ENCODE data around the gene SOCS4. TPM values are rescaled to one million over a fixed set of nuclear protein-coding genes. Genes with fewer than 3 reads are reported as not detected.

Gene SOCS4
- total RNA-seq, 2 donors from 2014 or later, result 15.9 to 23.7 TPM

GRCh38 chr14:55045087-55045486, 18.1 kb downstream of the SOCS4 start:
- H3K4me3 ChIP-seq, result no peak overlapping the region
- H3K27ac ChIP-seq, result no peak overlapping the region
- TF ChIP-seq, protein P1, sequence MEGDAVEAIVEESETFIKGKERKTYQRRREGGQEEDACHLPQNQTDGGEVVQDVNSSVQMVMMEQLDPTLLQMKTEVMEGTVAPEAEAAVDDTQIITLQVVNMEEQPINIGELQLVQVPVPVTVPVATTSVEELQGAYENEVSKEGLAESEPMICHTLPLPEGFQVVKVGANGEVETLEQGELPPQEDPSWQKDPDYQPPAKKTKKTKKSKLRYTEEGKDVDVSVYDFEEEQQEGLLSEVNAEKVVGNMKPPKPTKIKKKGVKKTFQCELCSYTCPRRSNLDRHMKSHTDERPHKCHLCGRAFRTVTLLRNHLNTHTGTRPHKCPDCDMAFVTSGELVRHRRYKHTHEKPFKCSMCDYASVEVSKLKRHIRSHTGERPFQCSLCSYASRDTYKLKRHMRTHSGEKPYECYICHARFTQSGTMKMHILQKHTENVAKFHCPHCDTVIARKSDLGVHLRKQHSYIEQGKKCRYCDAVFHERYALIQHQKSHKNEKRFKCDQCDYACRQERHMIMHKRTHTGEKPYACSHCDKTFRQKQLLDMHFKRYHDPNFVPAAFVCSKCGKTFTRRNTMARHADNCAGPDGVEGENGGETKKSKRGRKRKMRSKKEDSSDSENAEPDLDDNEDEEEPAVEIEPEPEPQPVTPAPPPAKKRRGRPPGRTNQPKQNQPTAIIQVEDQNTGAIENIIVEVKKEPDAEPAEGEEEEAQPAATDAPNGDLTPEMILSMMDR (IDR thresholded peaks at IDR 0.05), result no peak
- H3K4me1 ChIP-seq, result no peaks in the 10 kb centered on the region
- H3K36me3 ChIP-seq, result no peaks in the 10 kb centered on the region
- no peak overlapping the region for H3K9ac ChIP-seq (ENCODE audit: low read depth in 2 of 2, low read length in 2 of 2)
- no peaks in the 10 kb centered on the region for H3K9me3 ChIP-seq
- DNase-seq, result no peak
- no peaks in the 10 kb centered on the region for H3K27me3 ChIP-seq
- intact Hi-C loops (cut with DNase I), result no loop called here

DNA sequence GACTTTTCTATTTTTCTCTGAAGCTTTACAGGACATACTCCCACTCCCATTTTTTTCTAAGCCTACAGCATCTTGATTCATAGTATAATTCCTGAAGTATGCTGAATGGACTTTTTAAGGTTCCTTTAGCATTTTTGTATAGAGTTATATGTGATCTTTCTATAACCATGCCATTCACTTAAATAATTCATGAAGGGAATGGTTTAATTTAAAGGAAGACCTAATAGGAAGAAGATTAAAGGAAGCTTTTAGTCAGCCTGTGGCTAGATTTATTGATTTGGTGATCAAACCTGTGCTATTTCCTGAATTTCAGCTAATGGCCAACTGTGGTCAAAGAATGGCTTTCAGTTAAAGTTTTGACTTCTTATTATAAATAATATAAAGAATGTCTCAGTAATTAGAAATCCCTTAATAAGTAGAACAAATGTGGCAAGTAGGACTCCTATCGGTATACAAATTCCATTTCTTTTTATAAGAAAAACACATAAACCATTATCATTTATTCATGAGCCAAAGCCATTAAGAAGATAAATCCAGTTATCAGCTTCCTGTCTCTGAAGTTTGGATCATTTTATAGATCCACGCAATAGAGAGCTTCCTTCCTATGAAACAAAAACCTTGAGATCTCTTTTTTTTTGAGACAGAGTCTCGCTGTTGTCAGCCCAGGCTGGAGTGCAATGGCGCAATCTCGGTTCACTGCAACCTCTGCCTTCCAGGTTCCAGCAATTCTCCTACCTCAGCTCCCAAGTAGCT, 20.4 kb downstream of the SOCS4 start:
- Histone ChIP-seq H3K27me3 (no peaks in the 10 kb centered on the region), H3K4me1 (peaks cover under 1% of the 10 kb centered on the region), H3K27ac (no peak overlapping the region), H3K36me3 (no peaks in the 10 kb centered on the region), H3K4me3 (no peak overlapping the region), H3K9ac (ENCODE audit: low read depth in 2 of 2, low read length in 2 of 2) (no peak overlapping the region), H3K9me3 (no peaks in the 10 kb centered on the region)
- intact Hi-C loops (cut with DNase I), result no loop called here
- DNase-seq, result no peak
- TF ChIP-seq, protein P1 (IDR thresholded peaks at IDR 0.05), result no peak

- no peak overlapping the region for H3K4me3 ChIP-seq
- no peak for DNase-seq
- H3K4me1 ChIP-seq, result peaks cover 15% of the 10 kb centered on the region
- intact Hi-C loops (cut with DNase I), result no loop called here
- H3K9me3 ChIP-seq, result no peaks in the 10 kb centered on the region
- no peaks in the 10 kb centered on the region for H3K27me3 ChIP-seq
- peak overlapping the region; percentile 10 for H3K27ac ChIP-seq
- TF ChIP-seq, protein P1 (IDR thresholded peaks at IDR 0.05), result no peak
- no peak overlapping the region for H3K9ac ChIP-seq (ENCODE audit: low read depth in 2 of 2, low read length in 2 of 2)
- no peaks in the 10 kb centered on the region for H3K36me3 ChIP-seq
Observed at GRCh38 chr14:55048900-55049436, 21.9 kb downstream of the SOCS4 start.

DNA sequence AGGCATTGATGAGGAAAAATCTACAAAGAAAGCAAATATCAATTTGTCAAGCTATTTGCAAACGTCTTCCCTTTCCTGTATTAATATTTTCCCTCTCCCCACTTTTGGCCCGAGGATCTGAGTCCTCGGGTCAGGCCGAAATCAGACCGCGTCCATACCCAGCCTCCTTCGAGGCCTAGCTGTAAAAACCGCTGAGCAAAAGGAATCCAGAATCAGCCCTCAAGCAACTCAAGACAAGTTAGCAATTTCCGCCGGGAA, 24.1 kb downstream of the SOCS4 start:
- H3K27ac ChIP-seq, result peak overlapping the region; percentile 98
- no peaks in the 10 kb centered on the region for H3K27me3 ChIP-seq
- intact Hi-C loops (cut with DNase I), result loop anchor here (5.0 kb wide), 1 partner anchor 36 kb away; no protein-coding TSS in a partner anchor
- H3K4me1 ChIP-seq, result peaks cover 15% of the 10 kb centered on the region
- no peak for DNase-seq
- H3K9ac ChIP-seq (ENCODE audit: low read depth in 2 of 2, low read length in 2 of 2), result peak overlapping the region; percentile 70 to 75
- no peaks in the 10 kb centered on the region for H3K9me3 ChIP-seq
- H3K36me3 ChIP-seq, result no peaks in the 10 kb centered on the region
- TF ChIP-seq, protein P1 (IDR thresholded peaks at IDR 0.05), result no peak
- peak overlapping the region; percentile 87 for H3K4me3 ChIP-seq

DNA sequence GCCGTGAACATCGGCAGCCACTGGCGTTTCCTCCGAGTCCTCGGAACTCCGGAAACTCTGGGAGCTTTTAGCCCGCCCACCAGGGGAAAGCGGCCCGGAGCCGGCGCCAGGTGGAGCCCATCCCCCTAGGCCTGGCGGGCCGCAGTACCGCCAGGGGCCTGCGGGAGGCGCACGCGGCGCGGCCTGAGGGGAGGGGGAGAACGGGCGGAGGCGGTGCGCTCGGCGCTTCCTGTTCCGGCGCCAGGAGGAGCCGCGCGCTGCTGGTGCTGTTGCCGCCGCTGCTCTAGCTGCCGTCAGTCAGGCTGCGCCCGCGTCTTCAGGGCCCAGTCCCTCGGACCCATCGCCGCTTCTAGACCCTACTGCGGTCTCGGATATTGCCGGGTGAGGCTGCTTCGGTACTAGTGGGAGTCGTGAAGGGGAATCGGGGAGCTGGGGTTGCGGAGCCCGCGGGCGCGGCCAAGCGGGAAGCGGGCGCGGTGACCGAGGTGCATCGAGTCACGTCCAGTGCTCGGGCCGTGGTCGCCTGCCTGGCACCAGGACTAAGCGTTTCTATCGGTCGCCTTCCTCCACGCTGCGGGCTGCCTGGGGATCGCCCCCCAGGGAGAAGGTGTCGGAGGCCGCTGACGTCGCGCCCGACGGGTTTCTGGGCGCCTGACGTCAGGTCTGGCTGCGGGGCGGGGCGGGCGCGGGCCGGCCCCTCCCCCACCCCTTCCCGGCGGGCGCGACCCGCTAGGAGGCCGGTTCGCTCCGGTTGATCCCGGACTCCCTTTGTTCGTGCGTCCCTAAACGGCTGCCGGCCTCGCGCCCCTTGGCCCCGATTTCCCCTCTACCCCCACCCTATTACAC, 24.6 kb downstream of the SOCS4 start, which contains the start of gene MAPK1IP1L:
TSS of gene MAPK1IP1L (plus strand) at position 225 of the 846 bp plus-strand sequence. CDS start 10,037 bp downstream, outside the sequence.
- peak within 1 kb of the TSS; percentile 97 to 100 for H3K9ac ChIP-seq (ENCODE audit: low read depth in 2 of 2, low read length in 2 of 2)
- intact Hi-C loops (cut with DNase I), result loop anchor here (5.0 kb wide), 1 partner anchor 36 kb away; no protein-coding TSS in a partner anchor
- peaks cover 15% of the 10 kb centered on the region for H3K4me1 ChIP-seq
- H3K27ac ChIP-seq, result peak within 1 kb of the TSS; percentile 98
- H3K4me3 ChIP-seq, result peak within 1 kb of the TSS; percentile 87
- H3K9me3 ChIP-seq, result no peaks in the 10 kb centered on the region
- TF ChIP-seq, protein P1 (IDR thresholded peaks at IDR 0.05), result peak; percentile 100
- H3K36me3 ChIP-seq, result no peaks in the 10 kb centered on the region
- peak; percentile 92 for DNase-seq
- H3K27me3 ChIP-seq, result no peaks in the 10 kb centered on the region

Data from colonic mucosa (tissue), 4 donors.